Calu3 (cell line): Measurements from ENCODE around the gene FUT2. TPM values are rescaled to one million over a fixed set of nuclear protein-coding genes. Genes with fewer than 3 reads are reported as not detected.

ENCODE experiments used
- BruUV-seq: library from RNA; stranded (reverse); fragments of 400-500 nt; replicated peaks from 2 replicates; lab custom pipeline; 2021; lab: Mats Ljungman, UMichigan
- CTCF ChIA-PET: fragments of 300-600 bp; sonication (Branson Sonifier 250); formaldehyde crosslinking; loops from one replicate; lab custom pipeline; 2022; ENCODE audit warnings: antibody characterized with exemption; lab: Charles Lee
- DNase-seq: peaks from one replicate; pipeline ENCODE4 v3.0.0; 2022
- H3K27ac Mint-ChIP-seq: one replicate; pipeline ENCODE4 v1.8.0; 2022; ENCODE audit warnings: mixed read lengths; ENCODE audit not compliant: unreplicated experiment
- H3K27me3 Mint-ChIP-seq: one replicate; pipeline ENCODE4 v1.8.0; 2022; ENCODE audit warnings: mixed read lengths; ENCODE audit not compliant: unreplicated experiment
- H3K36me3 Mint-ChIP-seq: one replicate; pipeline ENCODE4 v1.8.0; 2022; ENCODE audit warnings: mild to moderate bottlenecking, moderate library complexity, mixed read lengths; ENCODE audit not compliant: insufficient read depth, unreplicated experiment
- H3K4me1 Mint-ChIP-seq: one replicate; pipeline ENCODE4 v1.8.0; 2022; ENCODE audit warnings: mild to moderate bottlenecking, low read depth, mixed read lengths; ENCODE audit not compliant: unreplicated experiment
- H3K4me3 Mint-ChIP-seq: one replicate; pipeline ENCODE4 v1.8.0; 2022; ENCODE audit warnings: mild to moderate bottlenecking, low read depth, moderate library complexity, mixed read lengths; ENCODE audit not compliant: unreplicated experiment
- H3K9me3 Mint-ChIP-seq: one replicate; pipeline ENCODE4 v1.8.0; 2022; ENCODE audit warnings: low read depth, mixed read lengths; ENCODE audit not compliant: unreplicated experiment
- intact Hi-C: fragments of 100-400 bp; cut with micrococcal nuclease; formaldehyde crosslinking; loops from one replicate; pipeline ENCODE4 v1.10.0; 2022; ENCODE audit not compliant: unreplicated experiment
- total RNA-seq: library from RNA; stranded (reverse); gene quantifications from 2 replicates; pipeline ENCODE4 v1.2.3, GENCODE V29; 2022
- TF ChIP-seq, protein P1 (sequence below): fragments of 200-600 bp; IDR thresholded peaks from one replicate; pipeline ENCODE4 v1.8.0; 2022; ENCODE audit warnings: antibody characterized with exemption; ENCODE audit not compliant: unreplicated experiment

Gene FUT2
- total RNA-seq, 1 experiment from 2014 or later: 10.4 TPM

DNA sequence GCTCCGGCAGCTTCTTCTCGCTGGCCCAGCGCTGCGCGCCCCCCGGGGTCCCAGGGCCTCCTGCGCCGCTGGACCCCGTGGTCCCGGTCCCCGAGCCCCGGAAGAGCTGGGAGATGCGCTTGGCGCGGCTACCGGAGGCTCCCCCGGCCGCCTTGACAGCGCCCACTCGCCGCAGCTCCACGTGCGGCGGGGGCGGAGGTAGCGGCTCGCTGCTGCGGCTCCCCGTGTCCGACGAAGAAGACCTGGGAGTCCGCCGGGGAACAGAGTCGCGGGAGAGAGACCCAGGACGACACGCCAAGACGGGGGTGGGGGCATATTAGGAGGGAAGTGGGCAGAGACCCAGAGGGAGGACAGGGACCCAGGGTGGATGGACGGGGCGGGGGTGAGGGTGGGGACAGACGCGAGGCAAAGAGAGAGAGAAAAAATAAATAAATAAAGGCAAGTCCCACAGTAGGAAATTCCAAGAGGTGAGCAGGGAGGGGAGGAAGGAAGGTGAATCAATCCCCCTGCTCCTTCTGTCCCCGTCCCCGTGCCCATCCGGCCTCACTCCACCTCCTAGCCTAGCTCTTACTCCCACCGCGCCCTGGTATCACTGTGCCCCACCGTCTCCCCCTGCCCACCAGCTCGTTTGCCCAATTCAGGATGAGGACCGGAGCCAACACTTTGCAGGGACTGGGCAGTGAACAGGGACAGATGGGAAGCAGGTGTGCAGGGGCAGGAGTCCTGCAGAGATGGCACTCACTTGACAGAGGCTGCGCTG lies 43.8 kb downstream of the FUT2 start:
- Mint-ChIP-seq H3K36me3 (peaks cover 17% of the 10 kb centered on the region), H3K27me3 (peaks cover 27% of the 10 kb centered on the region), H3K4me3 (peak overlapping the region; percentile 26), H3K27ac (no peak overlapping the region), H3K9me3 (no peaks in the 10 kb centered on the region), H3K4me1 (peaks cover 8% of the 10 kb centered on the region)
- DNase-seq: no peak
- TF ChIP-seq, protein P1, sequence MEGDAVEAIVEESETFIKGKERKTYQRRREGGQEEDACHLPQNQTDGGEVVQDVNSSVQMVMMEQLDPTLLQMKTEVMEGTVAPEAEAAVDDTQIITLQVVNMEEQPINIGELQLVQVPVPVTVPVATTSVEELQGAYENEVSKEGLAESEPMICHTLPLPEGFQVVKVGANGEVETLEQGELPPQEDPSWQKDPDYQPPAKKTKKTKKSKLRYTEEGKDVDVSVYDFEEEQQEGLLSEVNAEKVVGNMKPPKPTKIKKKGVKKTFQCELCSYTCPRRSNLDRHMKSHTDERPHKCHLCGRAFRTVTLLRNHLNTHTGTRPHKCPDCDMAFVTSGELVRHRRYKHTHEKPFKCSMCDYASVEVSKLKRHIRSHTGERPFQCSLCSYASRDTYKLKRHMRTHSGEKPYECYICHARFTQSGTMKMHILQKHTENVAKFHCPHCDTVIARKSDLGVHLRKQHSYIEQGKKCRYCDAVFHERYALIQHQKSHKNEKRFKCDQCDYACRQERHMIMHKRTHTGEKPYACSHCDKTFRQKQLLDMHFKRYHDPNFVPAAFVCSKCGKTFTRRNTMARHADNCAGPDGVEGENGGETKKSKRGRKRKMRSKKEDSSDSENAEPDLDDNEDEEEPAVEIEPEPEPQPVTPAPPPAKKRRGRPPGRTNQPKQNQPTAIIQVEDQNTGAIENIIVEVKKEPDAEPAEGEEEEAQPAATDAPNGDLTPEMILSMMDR: no peak
- CTCF ChIA-PET: interaction anchor here (0.6 to 2.3 kb wide), 11 partner anchors 19 to 574 kb away, joined by 3 to 15 read pairs (median 5); partner anchors contain the start of gene CA11
- no TSS peak for BruUV-seq
- intact Hi-C loops: loop anchor here (5.0 kb wide), 1 partner anchor 62 kb away; no protein-coding TSS in a partner anchor

GRCh38 chr19:48740164-48740972 lies 44.6 kb downstream of the FUT2 start, which contains the start of gene RASIP1:
RASIP1 (minus strand) TSS chr19:48740610; CDS start chr19:48740282, 328 bp downstream.
- DNase-seq: no peak
- Mint-ChIP-seq H3K9me3 (no peaks in the 10 kb centered on the region), H3K4me1 (peaks cover 8% of the 10 kb centered on the region), H3K27me3 (peaks cover 20% of the 10 kb centered on the region), H3K27ac (no peak within 1 kb of the TSS), H3K4me3 (no peak within 1 kb of the TSS), H3K36me3 (peaks cover 10% of the 10 kb centered on the region)
- CTCF ChIA-PET: interaction anchor here (0.6 to 2.3 kb wide), 3 partner anchors 62 to 575 kb away, joined by 3 to 15 read pairs (median 3); no protein-coding TSS in a partner anchor
- no TSS peak for BruUV-seq
- intact Hi-C loops: no loop called here
- TF ChIP-seq, protein P1: no peak

GRCh38 chr19:48741129-48741999 lies 45.6 kb downstream of the FUT2 start:
- peak; percentile 37 for DNase-seq
- intact Hi-C loops: no loop called here
- Mint-ChIP-seq H3K27me3 (peaks cover 18% of the 10 kb centered on the region), H3K4me3 (no peak overlapping the region), H3K9me3 (no peaks in the 10 kb centered on the region), H3K4me1 (peaks cover 8% of the 10 kb centered on the region), H3K27ac (no peak overlapping the region), H3K36me3 (peaks cover 10% of the 10 kb centered on the region)
- TF ChIP-seq, protein P1: no peak
- BruUV-seq: no TSS peak
- CTCF ChIA-PET: no interaction called here

DNA sequence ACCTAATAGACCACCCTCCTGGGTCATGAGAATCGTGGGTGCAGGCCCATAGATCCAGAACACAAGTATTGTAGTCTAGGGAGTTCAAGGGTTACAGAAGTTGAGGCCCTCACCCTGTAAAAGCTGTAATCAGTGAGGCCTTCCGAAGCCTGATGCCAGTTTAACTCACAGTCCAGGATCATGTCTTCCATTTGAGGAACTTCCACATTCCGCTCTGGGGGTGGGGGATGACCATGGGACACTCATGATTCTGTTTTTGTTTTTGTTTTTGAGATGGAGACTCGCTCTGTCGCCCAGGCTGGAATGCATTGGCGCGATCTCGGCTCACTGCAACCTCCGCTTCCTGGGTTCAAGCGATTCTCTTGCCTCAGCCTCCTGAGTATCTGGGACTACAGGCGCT lies 46.3 kb downstream of the FUT2 start:
- CTCF ChIA-PET: no interaction called here
- H3K4me3 Mint-ChIP-seq: no peak overlapping the region

More for the DNA sequence above, 46.3 kb downstream of the FUT2 start:
- no peak for DNase-seq
- Mint-ChIP-seq H3K27ac (no peak overlapping the region), H3K4me1 (peaks cover 8% of the 10 kb centered on the region), H3K27me3 (peaks cover 18% of the 10 kb centered on the region), H3K9me3 (no peaks in the 10 kb centered on the region), H3K36me3 (peaks cover 11% of the 10 kb centered on the region)
- intact Hi-C loops: no loop called here
- TF ChIP-seq, protein P1: no peak
- BruUV-seq: no TSS peak
